ENCODE measurements around the gene OR6F1.
"Not testable (repeated sequence)": the region's sequence is repeated elsewhere in the genome, so short reads cannot be mapped to it uniquely, and the experiment has no call there.

OR6F1 gene

GRCh38 chr1:247716546-247716945 lies at the start of gene OR6F1:
TSS of gene OR6F1 (minus strand) at chr1:247716646. CDS start at chr1:247712755, 3,891 bp downstream.
- Histone ChIP-seq H3K27ac (ENCODE audit: low read depth, low read length) (no peak within 1 kb of the TSS), H3K4me1 (ENCODE audit: control insufficient read depth, insufficient read depth, low read length) (no peaks in the 10 kb centered on the region), H3K27me3 (ENCODE audit: control insufficient read depth, insufficient read depth, low read length) (no peaks in the 10 kb centered on the region), H3K4me3 (ENCODE audit: low read depth, low read length) (no peak within 1 kb of the TSS), H3K36me3 (ENCODE audit: control insufficient read depth, insufficient read depth, low read length) (no peaks in the 10 kb centered on the region), H3K9ac (ENCODE audit: low read length) (no peak within 1 kb of the TSS), H3K9me3 (ENCODE audit: control insufficient read depth, insufficient read depth, low read depth, low read length) (no peaks in the 10 kb centered on the region; the same call in 1 of the 2 replicates)

- no peak within 1 kb of the TSS for H3K9ac ChIP-seq (ENCODE audit: low read length)
- no peak within 1 kb of the TSS for H3K27ac ChIP-seq (ENCODE audit: low read depth, low read length)
- no peaks in the 10 kb centered on the region for H3K36me3 ChIP-seq (ENCODE audit: control insufficient read depth, insufficient read depth, low read length)
- no peaks in the 10 kb centered on the region for H3K27me3 ChIP-seq (ENCODE audit: control insufficient read depth, insufficient read depth, low read length)
- no peak within 1 kb of the TSS for H3K4me3 ChIP-seq (ENCODE audit: low read depth, low read length)
- no peaks in the 10 kb centered on the region for H3K4me1 ChIP-seq (ENCODE audit: control insufficient read depth, insufficient read depth, low read length)
- peaks cover 12% of the 10 kb centered on the region; the same call in 1 of the 2 replicates for H3K9me3 ChIP-seq (ENCODE audit: control insufficient read depth, insufficient read depth, low read depth, low read length)
Measured at GRCh38 chr1:247760456-247760855, 44.0 kb upstream of the OR6F1 start, which contains the start of gene OR1C1. TSS of gene OR1C1 (minus strand) at chr1:247760556. CDS start at chr1:247758406, 2,150 bp downstream.

GRCh38 chr1:247754311-247754710 lies 37.9 kb upstream of the OR6F1 start:
- H3K36me3 ChIP-seq (ENCODE audit: control insufficient read depth, insufficient read depth, low read length); H3K4me1 ChIP-seq (ENCODE audit: control insufficient read depth, insufficient read depth, low read length); H3K27ac ChIP-seq (ENCODE audit: low read depth, low read length); H3K27me3 ChIP-seq (ENCODE audit: control insufficient read depth, insufficient read depth, low read length); H3K9ac ChIP-seq (ENCODE audit: low read length); H3K4me3 ChIP-seq (ENCODE audit: low read depth, low read length): not testable (repeated sequence)
- H3K9me3 ChIP-seq (ENCODE audit: control insufficient read depth, insufficient read depth, low read depth, low read length), result peaks cover 23% of the 10 kb centered on the region; the same call in 1 of the 2 replicates

- Histone ChIP-seq H3K9me3 (ENCODE audit: control insufficient read depth, insufficient read depth, low read depth, low read length) (peaks cover 11% of the 10 kb centered on the region; the same call in 1 of the 2 replicates), H3K27ac (ENCODE audit: low read depth, low read length) (no peak overlapping the region), H3K36me3 (ENCODE audit: control insufficient read depth, insufficient read depth, low read length) (no peaks in the 10 kb centered on the region), H3K27me3 (ENCODE audit: control insufficient read depth, insufficient read depth, low read length) (no peaks in the 10 kb centered on the region), H3K4me3 (ENCODE audit: low read depth, low read length) (no peak overlapping the region), H3K9ac (ENCODE audit: low read length) (no peak overlapping the region), H3K4me1 (ENCODE audit: control insufficient read depth, insufficient read depth, low read length) (no peaks in the 10 kb centered on the region)
Measured at GRCh38 chr1:247749870-247750269, 33.4 kb upstream of the OR6F1 start.

GRCh38 chr1:247748041-247748440 lies 31.6 kb upstream of the OR6F1 start, which contains the start of gene OR14A2:
TSS of gene OR14A2 (minus strand) at chr1:247748141.
- Histone ChIP-seq H3K27ac (ENCODE audit: low read depth, low read length) (no peak within 1 kb of the TSS), H3K9me3 (ENCODE audit: control insufficient read depth, insufficient read depth, low read depth, low read length) (peaks cover 11% of the 10 kb centered on the region; the same call in 1 of the 2 replicates), H3K4me1 (ENCODE audit: control insufficient read depth, insufficient read depth, low read length) (no peaks in the 10 kb centered on the region), H3K27me3 (ENCODE audit: control insufficient read depth, insufficient read depth, low read length) (no peaks in the 10 kb centered on the region), H3K9ac (ENCODE audit: low read length) (no peak within 1 kb of the TSS), H3K36me3 (ENCODE audit: control insufficient read depth, insufficient read depth, low read length) (no peaks in the 10 kb centered on the region), H3K4me3 (ENCODE audit: low read depth, low read length) (no peak within 1 kb of the TSS)

GRCh38 chr1:247747616-247748015 lies 31.2 kb upstream of the OR6F1 start:
- H3K27me3 ChIP-seq (ENCODE audit: control insufficient read depth, insufficient read depth, low read length), result no peaks in the 10 kb centered on the region
- peaks cover 11% of the 10 kb centered on the region; the same call in 1 of the 2 replicates for H3K9me3 ChIP-seq (ENCODE audit: control insufficient read depth, insufficient read depth, low read depth, low read length)
- no peaks in the 10 kb centered on the region for H3K36me3 ChIP-seq (ENCODE audit: control insufficient read depth, insufficient read depth, low read length)
- H3K9ac ChIP-seq (ENCODE audit: low read length), result no peak overlapping the region
- H3K27ac ChIP-seq (ENCODE audit: low read depth, low read length), result no peak overlapping the region
- no peak overlapping the region for H3K4me3 ChIP-seq (ENCODE audit: low read depth, low read length)
- no peaks in the 10 kb centered on the region for H3K4me1 ChIP-seq (ENCODE audit: control insufficient read depth, insufficient read depth, low read length)

- H3K27me3 ChIP-seq (ENCODE audit: control insufficient read depth, insufficient read depth, low read length), result no peaks in the 10 kb centered on the region
- H3K9ac ChIP-seq (ENCODE audit: low read length), result no peak overlapping the region
- peaks cover 11% of the 10 kb centered on the region; the same call in 1 of the 2 replicates for H3K9me3 ChIP-seq (ENCODE audit: control insufficient read depth, insufficient read depth, low read depth, low read length)
- H3K27ac ChIP-seq (ENCODE audit: low read depth, low read length), result no peak overlapping the region
- H3K36me3 ChIP-seq (ENCODE audit: control insufficient read depth, insufficient read depth, low read length), result no peaks in the 10 kb centered on the region
- H3K4me1 ChIP-seq (ENCODE audit: control insufficient read depth, insufficient read depth, low read length), result no peaks in the 10 kb centered on the region
- H3K4me3 ChIP-seq (ENCODE audit: low read depth, low read length), result no peak overlapping the region
Measured at GRCh38 chr1:247746391-247746935, 30.0 kb upstream of the OR6F1 start.

- not testable (repeated sequence) for H3K36me3 ChIP-seq (ENCODE audit: control insufficient read depth, insufficient read depth, low read length); H3K9ac ChIP-seq (ENCODE audit: low read length); H3K9me3 ChIP-seq (ENCODE audit: control insufficient read depth, insufficient read depth, low read depth, low read length); H3K4me3 ChIP-seq (ENCODE audit: low read depth, low read length); H3K27me3 ChIP-seq (ENCODE audit: control insufficient read depth, insufficient read depth, low read length); H3K27ac ChIP-seq (ENCODE audit: low read depth, low read length); H3K4me1 ChIP-seq (ENCODE audit: control insufficient read depth, insufficient read depth, low read length)
Measured at GRCh38 chr1:247742215-247742760, 25.8 kb upstream of the OR6F1 start.

GRCh38 chr1:247741756-247742155 lies 25.3 kb upstream of the OR6F1 start:
- no peaks in the 10 kb centered on the region for H3K27me3 ChIP-seq (ENCODE audit: control insufficient read depth, insufficient read depth, low read length)
- H3K4me3 ChIP-seq (ENCODE audit: low read depth, low read length), result no peak overlapping the region
- no peak overlapping the region for H3K9ac ChIP-seq (ENCODE audit: low read length)
- no peaks in the 10 kb centered on the region; the same call in 1 of the 2 replicates for H3K9me3 ChIP-seq (ENCODE audit: control insufficient read depth, insufficient read depth, low read depth, low read length)
- no peaks in the 10 kb centered on the region for H3K36me3 ChIP-seq (ENCODE audit: control insufficient read depth, insufficient read depth, low read length)
- no peak overlapping the region for H3K27ac ChIP-seq (ENCODE audit: low read depth, low read length)
- H3K4me1 ChIP-seq (ENCODE audit: control insufficient read depth, insufficient read depth, low read length), result no peaks in the 10 kb centered on the region

- H3K9me3 ChIP-seq (ENCODE audit: control insufficient read depth, insufficient read depth, low read depth, low read length), result no peaks in the 10 kb centered on the region; the same call in 1 of the 2 replicates
- H3K27me3 ChIP-seq (ENCODE audit: control insufficient read depth, insufficient read depth, low read length), result no peaks in the 10 kb centered on the region
- no peak overlapping the region for H3K4me3 ChIP-seq (ENCODE audit: low read depth, low read length)
- H3K4me1 ChIP-seq (ENCODE audit: control insufficient read depth, insufficient read depth, low read length), result no peaks in the 10 kb centered on the region
- H3K9ac ChIP-seq (ENCODE audit: low read length), result no peak overlapping the region
- no peak overlapping the region for H3K27ac ChIP-seq (ENCODE audit: low read depth, low read length)
- H3K36me3 ChIP-seq (ENCODE audit: control insufficient read depth, insufficient read depth, low read length), result no peaks in the 10 kb centered on the region
Measured at GRCh38 chr1:247740721-247741120, 24.3 kb upstream of the OR6F1 start.

- no peak within 1 kb of the TSS for H3K9ac ChIP-seq (ENCODE audit: low read length)
- H3K9me3 ChIP-seq (ENCODE audit: control insufficient read depth, insufficient read depth, low read depth, low read length), result no peaks in the 10 kb centered on the region; the same call in 1 of the 2 replicates
- no peak within 1 kb of the TSS for H3K27ac ChIP-seq (ENCODE audit: low read depth, low read length)
- no peaks in the 10 kb centered on the region for H3K4me1 ChIP-seq (ENCODE audit: control insufficient read depth, insufficient read depth, low read length)
- H3K4me3 ChIP-seq (ENCODE audit: low read depth, low read length), result no peak within 1 kb of the TSS
- no peaks in the 10 kb centered on the region for H3K36me3 ChIP-seq (ENCODE audit: control insufficient read depth, insufficient read depth, low read length)
- no peaks in the 10 kb centered on the region for H3K27me3 ChIP-seq (ENCODE audit: control insufficient read depth, insufficient read depth, low read length)
Measured at GRCh38 chr1:247738315-247738714, 21.9 kb upstream of the OR6F1 start, which contains the start of gene OR14K1. TSS of gene OR14K1 (plus strand) at chr1:247738615. CDS start at chr1:247738615, 0 bp downstream.

All from HUES6 (cell line).